NCI-H1105 (cell line): ENCODE measurements around the gene SHQ1.
A peak's percentile ranks its signal among the peaks of the same experiment; 100 is the strongest.

ENCODE experiments used
- DNase-seq: peaks from one replicate; lab custom pipeline; 2025; lab: John Stamatoyannopoulos, UW

Gene SHQ1

GRCh38 chr3:72847751-72848702 lies at the start of gene SHQ1:
Gene SHQ1, minus strand, starts transcription at chr3:72848445. Its CDS starts 105 bp downstream, at chr3:72848340.
- DNase-seq, result peak; percentile 84

GRCh38 chr3:72897758-72898007 lies 49.4 kb upstream of the SHQ1 start:
- no peak for DNase-seq

GRCh38 chr3:72896996-72897757 lies 48.9 kb upstream of the SHQ1 start:
- DNase-seq, result no peak

GRCh38 chr3:72894976-72895552 lies 46.8 kb upstream of the SHQ1 start:
- no peak for DNase-seq

GRCh38 chr3:72892870-72893269 lies 44.6 kb upstream of the SHQ1 start:
- no peak for DNase-seq

- DNase-seq, result no peak
Observed at GRCh38 chr3:72892081-72892775, 44.0 kb upstream of the SHQ1 start.

- DNase-seq, result no peak
Observed at GRCh38 chr3:72891053-72891855, 43.0 kb upstream of the SHQ1 start.

- no peak for DNase-seq
Observed at GRCh38 chr3:72890166-72890925, 42.1 kb upstream of the SHQ1 start.

GRCh38 chr3:72889310-72890165 lies 41.3 kb upstream of the SHQ1 start:
- DNase-seq, result no peak

- no peak for DNase-seq
Observed at GRCh38 chr3:72888546-72889309, 40.5 kb upstream of the SHQ1 start.

- DNase-seq, result peak; percentile 34
Observed at GRCh38 chr3:72887705-72888545, 39.7 kb upstream of the SHQ1 start, which contains the start of gene GXYLT2. Gene GXYLT2, plus strand, starts transcription at chr3:72888046. Its CDS starts 188 bp downstream, at chr3:72888234.

GRCh38 chr3:72887343-72887704 lies 39.1 kb upstream of the SHQ1 start:
- no peak for DNase-seq

GRCh38 chr3:72872183-72872582 lies 23.9 kb upstream of the SHQ1 start:
- no peak for DNase-seq

GRCh38 chr3:72862314-72863090 lies 14.3 kb upstream of the SHQ1 start:
- no peak for DNase-seq

GRCh38 chr3:72860846-72861245 lies 12.6 kb upstream of the SHQ1 start:
- DNase-seq, result no peak

- no peak for DNase-seq
Observed at GRCh38 chr3:72860053-72860452, 11.8 kb upstream of the SHQ1 start.

GRCh38 chr3:72855001-72855400 lies 6.8 kb upstream of the SHQ1 start:
- no peak for DNase-seq
